Brain microvascular endothelial cell (primary cell): ENCODE data around the gene BAIAP2L1.
A peak's percentile ranks its signal among the peaks of the same experiment; 100 is the strongest.

Source experiments
- DNase-seq: peaks from one replicate; pipeline ENCODE4 v3.0.0-alpha.2; 2020
- H3K27ac ChIP-seq: fragments of 250-450 bp; sonication (Bioruptor Pico); 2 replicates; pipeline ENCODE4 v1.5.1; 2020; ENCODE audit warnings: mild to moderate bottlenecking, moderate library complexity
- H3K27me3 ChIP-seq: fragments of 250-450 bp; sonication (Bioruptor Pico); replicated peaks from 2 replicates; pipeline ENCODE4 v1.5.1; 2020; ENCODE audit warnings: mild to moderate bottlenecking
- H3K36me3 ChIP-seq: fragments of 250-450 bp; sonication (Bioruptor Pico); replicated peaks from 2 replicates; pipeline ENCODE4 v1.5.1; 2020; ENCODE audit warnings: mild to moderate bottlenecking
- H3K4me3 ChIP-seq: 2 replicates; pipeline ENCODE4 v1.5.1; 2011; ENCODE audit warnings: low read depth, mild to moderate bottlenecking, control low read depth, low read length, moderate library complexity
- in situ Hi-C: cut with HindIII; loops from 2 replicates; pipeline ENCODE4 v1.10.0; 2017; ENCODE audit warnings: low sequenced_read_pairs, low pct_ligation_motif_present
- TF ChIP-seq, protein P1 (sequence below): IDR thresholded peaks from 2 replicates; pipeline ENCODE4 v1.5.1; 2011; ENCODE audit warnings: low read depth, mild to moderate bottlenecking, moderate library complexity, low read length, control low read depth, inconsistent platforms; ENCODE audit errors: missing control alignments

BAIAP2L1 gene

DNA sequence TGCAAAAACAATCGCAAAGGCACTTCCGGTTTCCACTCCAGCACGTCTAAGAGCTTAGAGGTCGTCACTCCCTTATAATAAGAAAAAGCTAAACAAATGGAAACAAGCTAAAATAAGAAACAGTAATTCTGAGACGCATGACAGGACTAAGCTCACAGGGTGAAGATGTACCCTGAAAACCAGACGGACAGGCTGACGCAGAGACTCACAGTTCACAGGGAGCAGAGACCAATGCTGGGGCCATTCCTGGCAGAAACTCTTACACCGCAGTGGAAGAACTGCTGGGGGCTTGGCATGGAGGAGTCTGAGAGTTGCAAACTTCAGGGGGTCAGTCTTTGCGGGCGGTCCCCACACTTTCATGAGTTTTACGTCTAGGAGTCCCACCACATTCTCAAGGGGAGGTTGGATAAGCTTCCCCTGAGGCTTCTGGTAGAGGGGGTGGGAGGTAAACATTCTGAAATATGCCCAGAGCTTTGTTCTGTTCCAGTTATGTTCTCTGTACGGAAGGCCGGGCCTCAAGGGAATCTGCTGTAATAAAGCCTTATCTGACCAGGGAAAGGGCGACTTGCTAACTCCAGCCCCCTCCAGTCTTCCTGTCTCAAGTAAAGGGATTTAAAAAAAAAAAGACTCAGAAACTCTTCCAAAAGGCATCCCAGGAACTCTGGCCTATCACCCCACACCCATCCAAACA lies 71.6 kb downstream of the BAIAP2L1 start:
- DNase-seq: peak; percentile 76
- H3K36me3 ChIP-seq: no peaks in the 10 kb centered on the region
- in situ Hi-C loops: no loop called here
- H3K27me3 ChIP-seq: no peaks in the 10 kb centered on the region
- TF ChIP-seq, protein P1, sequence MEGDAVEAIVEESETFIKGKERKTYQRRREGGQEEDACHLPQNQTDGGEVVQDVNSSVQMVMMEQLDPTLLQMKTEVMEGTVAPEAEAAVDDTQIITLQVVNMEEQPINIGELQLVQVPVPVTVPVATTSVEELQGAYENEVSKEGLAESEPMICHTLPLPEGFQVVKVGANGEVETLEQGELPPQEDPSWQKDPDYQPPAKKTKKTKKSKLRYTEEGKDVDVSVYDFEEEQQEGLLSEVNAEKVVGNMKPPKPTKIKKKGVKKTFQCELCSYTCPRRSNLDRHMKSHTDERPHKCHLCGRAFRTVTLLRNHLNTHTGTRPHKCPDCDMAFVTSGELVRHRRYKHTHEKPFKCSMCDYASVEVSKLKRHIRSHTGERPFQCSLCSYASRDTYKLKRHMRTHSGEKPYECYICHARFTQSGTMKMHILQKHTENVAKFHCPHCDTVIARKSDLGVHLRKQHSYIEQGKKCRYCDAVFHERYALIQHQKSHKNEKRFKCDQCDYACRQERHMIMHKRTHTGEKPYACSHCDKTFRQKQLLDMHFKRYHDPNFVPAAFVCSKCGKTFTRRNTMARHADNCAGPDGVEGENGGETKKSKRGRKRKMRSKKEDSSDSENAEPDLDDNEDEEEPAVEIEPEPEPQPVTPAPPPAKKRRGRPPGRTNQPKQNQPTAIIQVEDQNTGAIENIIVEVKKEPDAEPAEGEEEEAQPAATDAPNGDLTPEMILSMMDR: no peak
- H3K4me3 ChIP-seq: peak overlapping the region; percentile 1
- H3K27ac ChIP-seq: peak overlapping the region; percentile 88

DNA sequence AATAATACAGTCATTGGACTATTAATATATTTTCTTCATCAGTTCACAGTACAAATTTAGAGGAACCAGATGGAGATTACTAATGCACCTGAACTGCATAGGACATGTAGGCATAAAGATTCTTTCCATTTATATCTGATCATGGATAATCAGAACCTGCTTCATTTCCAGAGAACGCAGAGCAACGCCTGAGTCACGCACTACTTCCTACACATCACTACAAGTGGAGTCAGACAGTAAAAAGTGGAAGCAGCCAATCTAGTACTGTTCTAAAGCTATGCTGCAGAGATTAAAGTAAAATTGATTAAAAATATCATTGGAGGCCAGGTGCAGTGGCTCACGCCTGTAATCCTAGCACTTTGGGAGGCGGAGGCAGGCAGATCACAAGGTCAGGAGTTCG lies 76.1 kb downstream of the BAIAP2L1 start:
- TF ChIP-seq, protein P1: no peak
- H3K27ac ChIP-seq: no peak overlapping the region
- H3K27me3 ChIP-seq: no peaks in the 10 kb centered on the region
- in situ Hi-C loops: no loop called here
- H3K36me3 ChIP-seq: no peaks in the 10 kb centered on the region
- no peak overlapping the region for H3K4me3 ChIP-seq
- DNase-seq: no peak

DNA sequence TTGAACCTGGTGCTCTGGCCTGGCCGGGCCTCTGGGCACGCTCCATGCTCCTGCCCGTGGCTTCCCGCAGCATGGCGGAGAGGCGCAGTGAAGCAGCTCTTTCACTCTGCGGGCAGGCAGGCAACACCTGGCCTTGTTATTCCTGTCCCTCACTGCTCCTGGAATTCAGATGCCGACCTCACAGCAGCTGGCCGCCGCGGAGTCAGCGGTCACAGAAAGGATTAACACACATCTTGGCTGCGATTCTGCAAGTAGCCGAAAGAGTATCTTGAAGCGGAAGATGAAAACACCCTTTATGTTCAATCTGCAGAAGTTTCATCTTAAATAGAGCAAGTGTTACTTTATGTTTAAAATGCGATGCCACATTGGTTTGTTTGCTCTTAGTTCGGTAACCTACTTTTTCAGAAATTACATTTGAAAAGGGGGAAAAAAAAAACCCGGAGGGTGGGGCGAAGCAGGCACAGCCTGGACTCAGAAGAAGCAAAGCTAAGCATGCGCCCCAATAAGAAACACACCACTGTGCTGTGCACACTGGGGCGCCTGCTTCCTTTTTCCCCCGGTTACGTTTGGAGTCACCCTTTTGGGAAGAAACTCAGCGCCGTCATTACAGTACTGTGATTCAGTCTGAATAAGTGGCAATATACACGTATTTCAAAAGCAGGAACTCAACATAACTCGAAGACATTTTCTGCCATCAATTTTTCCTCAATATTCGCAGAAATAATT lies 77.1 kb downstream of the BAIAP2L1 start:
- peak overlapping the region; percentile 18 for H3K4me3 ChIP-seq
- no peak overlapping the region for H3K27ac ChIP-seq
- TF ChIP-seq, protein P1: no peak
- in situ Hi-C loops: no loop called here
- H3K36me3 ChIP-seq: no peaks in the 10 kb centered on the region
- H3K27me3 ChIP-seq: no peaks in the 10 kb centered on the region
- peak; percentile 20 for DNase-seq

DNA sequence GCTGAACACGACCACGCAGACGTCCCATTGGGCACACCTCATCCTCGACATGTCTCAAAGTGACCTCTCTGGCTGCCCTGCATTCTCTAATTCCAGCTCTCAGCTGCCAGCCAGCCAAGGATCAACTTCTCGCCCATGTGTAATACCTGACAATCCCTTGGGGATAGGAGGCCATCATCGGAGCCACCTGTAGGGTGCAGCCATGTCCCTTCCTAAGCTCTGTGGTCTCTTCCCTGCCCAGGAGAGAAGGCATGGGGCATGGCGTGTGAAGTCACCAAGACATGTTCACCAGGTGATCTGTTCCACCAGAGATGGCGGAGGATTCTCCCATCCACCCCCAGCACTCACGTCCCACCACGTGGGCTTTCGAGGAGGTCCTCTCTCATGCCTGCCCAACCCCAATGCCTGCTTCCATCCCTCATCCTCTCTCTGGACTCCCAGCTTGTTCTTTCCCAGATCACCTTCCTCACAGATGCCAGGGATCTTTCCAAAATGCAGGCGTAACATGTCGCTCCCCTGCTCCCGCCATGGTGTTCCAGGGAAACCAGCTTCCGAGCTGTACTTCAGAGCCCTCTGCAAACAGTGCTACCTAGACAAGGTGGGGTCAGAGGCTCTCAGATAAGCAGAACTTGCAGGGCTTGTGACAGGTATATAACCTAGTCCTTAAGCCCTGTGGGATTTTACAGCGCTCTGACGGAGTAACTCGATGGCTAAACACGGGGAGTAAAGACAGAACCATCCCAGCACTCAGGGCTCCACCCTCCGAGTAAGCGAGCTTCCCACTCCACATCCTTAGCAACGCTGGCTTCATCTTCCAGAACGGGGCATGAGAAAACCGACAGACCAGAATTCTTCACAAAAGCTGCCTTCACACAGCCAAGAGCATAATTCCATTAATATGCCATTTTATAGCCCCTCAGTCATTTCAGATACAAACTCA lies 78.3 kb downstream of the BAIAP2L1 start:
- DNase-seq: peak; percentile 18
- TF ChIP-seq, protein P1: no peak
- H3K4me3 ChIP-seq: no peak overlapping the region
- H3K27ac ChIP-seq: no peak overlapping the region
- in situ Hi-C loops: no loop called here
- no peaks in the 10 kb centered on the region for H3K27me3 ChIP-seq
- H3K36me3 ChIP-seq: no peaks in the 10 kb centered on the region

DNA sequence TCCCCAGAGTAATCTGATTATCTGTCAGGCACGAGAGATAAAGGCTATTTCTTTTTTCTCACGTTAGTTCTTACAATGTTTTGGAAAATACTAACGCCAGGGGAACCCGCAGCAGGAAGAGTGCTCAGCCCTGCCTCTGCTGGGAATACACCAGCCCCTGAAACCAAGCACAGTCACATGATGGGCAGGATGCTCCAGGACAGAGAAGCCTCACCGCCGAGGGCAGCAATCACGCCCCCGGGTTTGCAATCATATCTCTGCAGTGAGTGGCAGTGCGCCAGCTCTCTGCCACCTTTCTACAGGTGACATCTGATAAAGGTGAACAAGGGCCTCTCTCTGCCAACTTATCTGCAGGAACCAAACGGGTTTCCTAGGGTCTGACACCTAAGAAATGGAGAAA lies 79.6 kb downstream of the BAIAP2L1 start:
- TF ChIP-seq, protein P1: no peak
- Histone ChIP-seq H3K4me3 (no peak overlapping the region), H3K36me3 (no peaks in the 10 kb centered on the region), H3K27ac (no peak overlapping the region), H3K27me3 (no peaks in the 10 kb centered on the region)
- in situ Hi-C loops: no loop called here
- peak; percentile 22 for DNase-seq
